Measurements from ENCODE around the gene ALK.
"Not testable (repeated sequence)": the region's sequence is repeated elsewhere in the genome, so short reads cannot be mapped to it uniquely, and the experiment has no call there.

ALK gene

DNA sequence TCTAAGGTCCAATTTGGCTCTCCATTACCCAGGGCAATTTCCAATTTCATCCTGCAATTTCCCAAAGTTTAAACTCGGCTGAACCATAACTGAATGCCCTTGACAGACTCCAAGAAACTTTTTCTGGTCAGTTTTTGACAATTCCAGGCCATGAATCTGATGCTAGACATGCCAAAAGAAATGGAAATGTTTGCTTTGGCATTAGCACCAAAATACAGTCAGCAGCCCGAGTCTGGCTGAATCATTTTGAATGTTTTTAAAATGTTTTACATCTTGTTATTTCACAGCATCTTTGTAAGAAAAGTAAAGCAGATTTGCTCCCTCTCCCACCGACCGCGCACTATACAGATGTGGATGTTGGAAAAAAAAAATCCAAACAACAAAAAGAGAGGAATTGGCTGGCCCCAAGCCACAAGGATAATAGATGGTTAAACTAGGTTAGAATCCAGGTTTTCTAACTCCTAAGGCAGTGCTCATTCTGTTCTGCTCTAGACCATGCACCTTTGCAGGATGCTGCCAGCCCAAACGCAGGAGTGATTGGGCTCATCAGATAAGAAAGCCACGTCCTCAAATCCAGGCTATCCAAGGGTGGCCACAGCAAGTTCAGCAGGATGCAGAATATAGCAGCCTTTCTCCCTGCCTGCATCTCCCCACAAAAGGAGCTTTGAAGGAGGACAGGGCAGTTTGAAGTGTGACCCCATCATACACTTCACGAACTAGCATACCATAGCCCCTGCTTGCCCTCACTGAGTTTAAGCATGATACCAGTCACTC lies 167.5 kb downstream of the ALK start:
- DNase-seq (ENCODE audit: low spot score) = no peak

DNA sequence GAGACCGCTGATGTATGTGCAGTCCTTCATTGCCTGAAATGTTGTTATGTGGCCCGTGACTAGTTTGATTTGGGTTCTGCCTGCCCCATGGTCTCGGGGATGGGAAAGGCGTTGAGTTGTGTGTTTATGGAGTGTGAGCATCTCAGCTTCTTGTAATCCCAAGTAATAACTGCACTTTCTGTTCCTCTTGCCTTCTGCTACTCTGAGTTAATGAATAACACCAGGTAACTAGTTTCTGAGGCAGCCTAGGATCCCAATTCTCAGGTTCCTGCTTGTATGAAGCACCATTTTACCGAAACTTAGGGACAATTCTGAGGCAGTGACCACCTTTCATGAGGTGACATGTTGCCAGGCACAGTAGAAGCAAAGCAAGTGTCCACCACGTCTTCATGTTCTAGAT lies 170.0 kb downstream of the ALK start:
- no peak for DNase-seq (ENCODE audit: low spot score)

DNA sequence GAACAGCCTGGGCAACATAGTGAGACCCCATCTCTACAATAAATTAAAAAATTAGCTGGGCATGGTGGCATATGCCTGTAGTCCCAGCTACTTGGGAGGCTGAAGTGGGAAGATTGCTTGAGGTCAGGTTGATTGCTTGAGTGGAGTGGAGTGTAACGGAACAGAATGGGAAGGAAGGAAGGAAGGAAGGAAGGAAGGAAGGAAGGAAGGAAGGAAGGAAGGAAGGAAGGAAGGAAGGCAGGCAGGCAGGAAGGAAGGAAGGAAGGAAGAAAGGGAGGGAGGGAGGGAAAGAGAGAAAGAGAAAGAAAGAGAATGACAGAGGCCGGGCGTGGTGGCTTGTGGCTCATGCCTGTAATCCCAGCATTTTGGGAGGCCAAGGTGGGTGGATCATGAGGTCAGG lies 170.9 kb downstream of the ALK start:
- not testable (repeated sequence) for DNase-seq (ENCODE audit: low spot score)

DNA sequence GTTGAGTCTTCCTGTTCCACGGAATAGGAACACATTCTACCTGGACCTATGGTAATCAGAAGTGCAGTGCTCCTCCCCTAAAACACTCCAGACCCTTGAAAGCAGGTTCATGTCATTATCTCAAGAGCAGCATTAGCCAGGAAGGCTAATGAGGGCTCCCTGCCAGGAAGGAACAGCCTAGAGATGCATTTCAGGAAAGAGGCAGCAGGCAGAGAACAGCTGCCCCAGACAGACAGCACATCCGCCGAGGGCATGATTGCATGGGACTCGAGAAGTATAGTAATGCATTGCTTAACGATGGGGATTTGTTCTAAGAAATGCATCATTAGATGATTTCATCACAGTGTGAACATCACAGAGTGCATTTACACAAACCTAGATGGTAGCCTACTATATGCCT lies 171.5 kb downstream of the ALK start:
- no peak for DNase-seq (ENCODE audit: low spot score)

DNA sequence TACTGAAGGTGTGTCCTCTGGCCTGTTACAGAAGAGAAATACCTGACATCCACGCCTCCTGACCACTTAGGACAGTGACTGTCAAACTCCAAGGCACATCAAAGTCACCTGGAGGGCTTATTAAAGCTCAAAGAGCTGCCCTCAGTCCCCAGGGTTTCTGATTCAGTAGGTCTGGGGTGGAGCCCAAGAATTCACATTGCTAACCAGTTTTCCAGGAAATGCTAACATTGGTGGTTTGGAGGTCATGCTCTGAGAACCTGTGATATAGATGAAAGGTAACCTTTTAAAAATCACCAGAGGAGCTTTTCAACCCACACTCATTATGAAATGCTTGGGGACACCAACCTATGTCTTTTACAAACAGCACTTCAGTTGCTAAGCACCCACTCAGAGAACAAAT lies 172.3 kb downstream of the ALK start:
- DNase-seq (ENCODE audit: low spot score) = no peak

DNA sequence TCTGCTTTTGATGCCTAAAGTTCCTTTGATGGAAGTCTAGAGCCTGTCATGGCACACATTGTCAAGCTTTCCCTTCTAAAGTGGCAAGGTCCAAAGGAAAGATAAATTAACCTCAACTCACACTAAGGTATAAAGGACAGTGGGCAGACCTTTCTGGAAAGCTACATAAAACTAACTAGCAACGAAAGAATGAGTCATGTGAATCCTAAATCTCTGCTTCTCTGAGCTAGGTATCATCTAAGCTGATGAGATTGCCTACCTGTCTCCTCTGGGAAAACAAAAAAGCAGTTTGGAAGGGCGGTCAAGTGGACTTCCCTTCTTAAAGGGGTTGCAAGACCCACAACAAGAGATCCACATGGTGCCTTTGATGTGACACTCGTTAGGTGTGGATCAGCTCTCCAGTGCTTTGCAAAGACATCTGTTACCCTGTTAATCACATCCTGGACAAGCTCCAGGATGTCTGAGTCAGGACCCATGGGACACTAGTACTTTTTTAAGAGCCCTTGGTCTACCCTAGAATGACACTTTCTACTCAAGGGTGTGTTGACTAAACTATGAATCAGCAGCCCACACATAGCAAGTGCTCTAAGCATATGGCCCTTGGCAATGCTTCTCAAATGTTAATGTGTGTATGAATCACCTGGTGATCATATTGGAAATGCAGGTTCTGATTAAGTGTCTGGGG lies 173.5 kb downstream of the ALK start:
- DNase-seq (ENCODE audit: low spot score) = no peak

DNA sequence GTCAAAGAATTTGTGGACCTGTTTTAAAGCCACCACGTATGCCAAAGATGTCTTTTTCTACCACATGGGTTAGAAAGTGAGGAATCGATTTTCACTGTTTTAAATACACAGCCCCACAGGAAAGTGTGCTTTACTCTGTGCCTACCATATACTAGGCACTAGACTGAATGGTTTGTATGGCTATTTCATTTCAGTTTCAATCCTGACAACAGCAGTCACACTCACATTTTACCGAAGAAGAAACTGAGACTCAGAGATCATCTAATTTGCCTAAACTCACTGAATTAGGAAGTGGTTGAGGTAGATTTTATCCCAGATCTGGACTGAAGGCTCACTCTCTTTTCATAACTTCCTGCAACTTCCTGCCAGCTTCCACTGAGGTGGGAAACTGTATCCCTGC lies 176.4 kb downstream of the ALK start:
- DNase-seq (ENCODE audit: low spot score) = no peak

DNA sequence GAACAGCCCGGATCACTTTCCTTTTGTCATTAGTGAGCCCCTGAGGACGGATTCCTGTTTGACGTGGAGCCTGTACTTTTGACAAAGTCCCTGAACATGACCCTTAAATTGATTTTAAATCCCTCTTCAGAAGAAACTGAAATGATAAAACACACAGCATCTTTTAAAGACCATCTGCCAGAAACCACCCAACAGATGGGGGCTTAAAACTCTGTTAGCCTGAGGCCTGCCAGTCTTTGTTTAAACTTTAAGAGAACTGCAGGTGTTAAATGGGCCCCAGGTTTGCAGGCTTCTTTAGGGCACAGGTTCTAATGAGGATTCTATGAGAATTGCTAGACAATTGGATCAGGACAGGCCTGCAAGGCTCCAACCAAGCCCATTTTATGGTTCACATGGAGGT lies 177.9 kb downstream of the ALK start:
- no peak for DNase-seq (ENCODE audit: low spot score)

DNA sequence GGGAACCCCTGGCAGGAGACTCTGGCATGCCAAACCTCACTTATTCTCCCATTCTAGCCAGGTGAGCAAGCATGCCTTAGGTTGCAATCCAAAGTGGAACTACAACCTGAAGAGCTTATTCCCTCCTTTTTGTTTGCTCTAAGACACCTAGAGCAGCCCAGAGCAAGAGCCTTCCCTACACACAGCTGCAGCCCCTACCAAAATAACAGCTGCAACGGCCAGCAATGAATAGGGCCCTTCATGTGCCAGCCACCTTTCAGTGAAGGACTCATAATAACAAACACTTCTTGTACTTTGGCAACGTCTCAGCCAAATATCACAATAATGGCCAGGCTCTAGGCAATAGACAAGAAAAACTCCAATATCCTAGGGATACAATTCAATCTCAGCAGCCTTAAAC lies 178.7 kb downstream of the ALK start:
- DNase-seq (ENCODE audit: low spot score) = peak; percentile 26

DNA sequence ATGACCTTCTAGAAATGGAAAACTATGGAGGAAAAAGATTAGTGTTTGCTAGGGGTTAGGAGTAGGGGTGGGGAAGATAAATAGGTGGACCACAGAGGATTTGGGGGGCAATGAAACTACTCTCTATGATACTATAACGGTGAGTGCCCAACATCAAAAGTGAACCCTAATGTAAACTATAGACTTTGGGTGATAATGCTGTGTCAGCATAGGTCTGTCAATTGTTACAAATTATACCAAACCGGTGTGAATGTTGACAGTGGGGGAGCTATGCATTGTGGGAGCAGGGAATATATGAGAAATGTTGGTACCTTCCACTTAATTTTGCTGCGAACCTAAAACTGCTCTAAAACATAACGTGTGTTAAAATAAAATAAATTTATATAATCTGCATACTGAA lies 180.3 kb downstream of the ALK start:
- no peak for DNase-seq (ENCODE audit: low spot score)

DNA sequence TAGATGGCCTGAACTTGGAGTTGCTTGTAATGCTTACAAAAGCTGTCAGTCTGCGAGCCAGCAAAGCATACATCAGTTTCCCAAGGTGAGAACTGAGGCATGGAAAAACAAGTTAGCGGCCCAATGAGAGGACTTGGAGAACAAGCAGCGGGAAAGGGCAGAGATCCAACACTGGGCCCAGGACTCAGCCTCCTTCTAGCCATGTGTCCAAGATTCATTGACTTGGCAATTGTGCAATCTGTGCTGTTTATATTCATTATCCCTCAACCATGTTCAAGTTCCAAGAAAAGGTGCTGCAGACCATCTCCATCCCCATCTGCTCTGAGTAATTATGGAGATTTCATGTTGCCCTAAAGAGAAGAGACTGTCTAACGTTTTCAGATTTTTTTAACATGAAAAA lies 187.4 kb downstream of the ALK start:
- no peak for DNase-seq (ENCODE audit: low spot score)

DNA sequence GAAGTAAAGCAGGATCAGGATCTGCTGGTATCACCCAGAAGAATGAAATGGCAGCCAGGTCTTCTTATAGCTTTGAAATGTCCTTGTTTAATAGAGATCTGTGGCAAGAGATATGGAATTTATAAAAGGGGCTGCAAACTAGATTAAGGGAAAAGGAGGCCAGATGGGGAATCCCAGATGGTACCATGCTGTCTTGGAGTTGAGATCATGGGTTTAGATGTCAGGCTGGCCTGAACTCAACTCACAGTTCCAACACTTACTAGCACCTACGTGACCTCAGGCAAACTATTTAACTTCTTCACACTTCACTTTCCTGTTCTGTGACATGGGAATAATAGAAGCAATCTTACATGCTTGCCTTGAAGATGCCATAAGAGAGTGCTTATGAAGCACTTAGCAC lies 188.2 kb downstream of the ALK start:
- no peak for DNase-seq (ENCODE audit: low spot score)

DNA sequence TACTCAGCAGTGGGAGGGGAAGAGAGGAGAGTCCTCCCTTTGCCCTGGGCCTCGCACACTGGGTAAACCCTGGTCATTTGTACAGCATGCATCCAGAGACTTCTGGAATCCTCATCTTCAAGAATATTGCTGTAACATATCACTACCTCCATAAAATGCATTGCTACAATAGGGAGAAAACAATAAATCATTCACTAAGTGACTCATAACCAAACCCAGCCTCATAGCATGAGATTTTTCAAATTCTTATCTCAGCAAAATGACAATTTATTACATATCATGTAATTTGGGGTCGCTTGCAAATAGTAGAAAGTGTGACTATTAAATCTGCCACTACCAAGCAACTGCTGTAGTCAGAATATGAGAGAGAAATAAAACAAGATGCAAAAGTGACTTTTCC lies 189.4 kb downstream of the ALK start:
- no peak for DNase-seq (ENCODE audit: low spot score)

DNA sequence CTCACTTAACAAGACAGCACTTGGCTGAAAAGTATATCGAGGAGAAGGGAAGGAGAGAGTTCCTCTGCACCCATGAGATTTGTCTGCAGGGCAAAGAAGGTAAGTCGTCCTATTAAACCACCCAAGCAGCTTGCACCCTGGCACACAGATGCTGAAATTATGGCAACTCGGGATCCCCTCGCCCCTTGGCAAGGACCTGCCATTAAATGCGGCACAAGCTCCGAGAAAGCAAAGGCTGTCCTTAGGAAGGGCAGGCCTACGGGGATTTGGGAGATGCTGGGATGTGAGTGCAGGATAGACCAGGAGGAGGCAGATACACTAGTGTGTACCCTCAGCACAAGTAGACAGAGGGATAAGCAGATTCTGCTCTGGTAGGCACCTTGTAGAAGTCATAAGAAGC lies 191.5 kb downstream of the ALK start:
- DNase-seq (ENCODE audit: low spot score) = no peak

DNA sequence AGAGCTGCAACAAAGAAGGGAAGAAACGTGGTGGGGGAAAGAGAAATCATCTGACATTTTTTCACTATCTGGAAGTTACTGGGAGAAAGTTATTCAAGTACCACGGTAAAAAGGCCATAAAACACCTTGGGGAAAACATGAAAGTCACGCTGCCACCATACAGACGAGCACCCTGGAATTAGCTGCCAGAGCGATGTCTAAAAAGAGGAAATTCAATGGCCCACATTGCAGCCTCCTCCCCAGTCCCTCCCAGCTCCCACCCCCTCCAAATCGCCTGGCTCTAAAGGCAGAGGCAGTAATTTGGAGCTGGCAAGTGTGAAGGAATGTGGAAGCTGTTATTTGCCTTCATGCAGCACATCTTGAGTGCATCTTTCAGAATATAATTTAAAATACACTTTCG lies 192.0 kb downstream of the ALK start:
- DNase-seq (ENCODE audit: low spot score) = no peak

DNA sequence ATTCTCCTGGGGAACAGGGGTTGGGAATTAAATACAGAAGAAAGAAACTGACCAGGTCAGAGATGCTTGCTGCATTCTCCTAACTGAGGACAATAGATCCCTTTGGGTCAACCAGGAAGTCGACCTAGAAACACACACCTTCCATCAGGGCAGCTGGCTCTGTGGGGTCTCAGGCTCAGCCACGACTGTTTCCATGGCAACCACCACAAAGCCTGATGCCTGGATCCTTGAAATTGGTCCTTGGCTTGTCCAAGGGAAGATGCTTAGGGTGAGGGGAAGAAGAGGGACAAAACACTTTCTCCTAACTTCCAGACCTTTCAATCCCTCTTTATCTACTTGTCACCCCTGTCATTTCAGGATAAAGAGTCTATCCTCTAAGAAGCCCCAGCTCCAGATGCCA lies 194.4 kb downstream of the ALK start:
- no peak for DNase-seq (ENCODE audit: low spot score)

DNA sequence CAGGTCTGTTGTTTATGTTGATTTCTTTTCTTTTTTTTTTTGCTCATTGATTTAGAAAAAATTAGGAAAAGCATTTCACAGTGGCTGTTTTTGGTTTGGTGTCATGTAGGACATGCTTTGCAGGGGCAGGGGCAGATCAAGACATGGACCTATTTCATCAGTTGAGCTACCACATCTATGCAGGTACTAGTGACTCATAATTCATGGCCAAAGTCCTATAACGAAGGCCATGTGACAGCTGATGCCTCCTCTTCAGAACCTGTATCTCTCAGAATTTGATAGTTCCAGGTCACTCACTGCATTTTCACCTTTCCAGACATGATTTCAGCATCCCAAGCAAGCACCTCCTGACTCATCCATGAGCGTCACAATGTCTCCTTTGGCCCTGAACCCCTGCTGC lies 195.8 kb downstream of the ALK start:
- no peak for DNase-seq (ENCODE audit: low spot score)

DNA sequence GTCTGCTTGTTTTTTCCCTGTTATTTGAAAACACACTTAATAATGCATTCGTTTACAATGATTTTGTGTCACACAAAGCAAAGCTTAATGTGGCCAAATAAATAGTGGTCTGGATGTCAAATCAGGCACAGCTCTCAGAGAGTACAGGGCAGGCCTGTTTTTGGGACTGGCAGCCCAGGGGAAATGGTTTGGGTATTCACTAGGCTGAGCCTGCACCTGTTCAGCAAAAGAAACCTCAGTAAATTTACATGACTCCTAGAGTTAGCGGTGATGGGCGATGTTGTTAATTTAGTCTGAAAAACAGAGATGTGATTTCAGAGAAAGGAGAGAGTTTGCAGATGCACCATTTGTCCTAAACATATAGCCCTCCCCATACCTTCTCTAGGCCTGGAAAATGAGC lies 197.1 kb downstream of the ALK start:
- DNase-seq (ENCODE audit: low spot score) = no peak

DNA sequence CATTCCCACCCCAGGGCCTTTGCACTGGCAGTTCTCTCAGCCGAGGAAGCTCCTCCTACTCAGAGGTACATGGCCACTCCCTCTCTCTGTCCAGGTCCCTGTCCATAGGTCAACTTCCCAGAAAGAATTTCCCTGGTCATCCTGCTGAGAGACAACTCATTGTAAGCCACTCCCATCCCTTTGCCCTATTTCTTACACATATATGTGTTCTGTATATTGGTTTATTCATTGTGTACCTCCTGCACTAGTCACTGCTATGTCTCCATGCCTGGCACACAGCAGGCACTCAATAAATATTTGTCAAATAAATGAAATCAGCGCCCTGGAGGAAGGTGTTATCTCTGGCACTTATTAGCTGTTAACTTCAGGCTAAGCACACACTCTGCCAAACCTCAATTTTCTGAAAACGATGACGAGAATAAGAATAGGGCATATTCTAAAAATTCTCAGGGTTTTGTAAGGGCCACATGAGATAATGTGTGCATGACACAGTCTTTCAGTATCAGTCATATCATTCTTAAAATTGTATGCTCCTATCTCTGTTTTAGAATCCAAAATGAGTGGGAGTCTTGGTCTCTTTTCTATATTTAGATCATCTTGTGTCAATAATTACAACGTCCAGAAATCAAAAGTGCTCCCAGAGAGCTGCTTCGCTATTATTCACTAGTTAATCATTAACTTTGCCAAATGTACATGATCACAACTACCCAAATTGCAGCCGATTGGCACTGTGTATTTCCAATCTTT lies 198.0 kb downstream of the ALK start:
- no peak for DNase-seq (ENCODE audit: low spot score)

DNA sequence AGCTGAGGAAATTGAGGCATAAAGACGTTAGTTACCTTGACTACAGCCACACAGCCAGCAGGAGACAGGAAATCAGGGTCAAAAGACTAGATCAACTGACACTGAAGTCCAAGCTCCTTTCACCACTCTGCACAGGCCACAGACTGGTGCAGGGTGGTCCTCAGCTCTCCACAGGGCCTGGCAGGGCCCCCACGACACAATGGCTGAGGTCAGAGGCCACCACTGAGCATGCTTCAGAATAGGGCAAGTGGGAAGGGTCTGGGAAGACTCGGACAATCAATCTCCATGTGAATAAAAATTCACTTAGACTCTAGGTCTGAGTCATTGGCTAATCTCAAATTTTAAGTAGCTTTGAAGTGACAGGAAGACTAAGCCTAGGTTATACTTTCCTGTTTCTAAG lies 201.7 kb downstream of the ALK start:
- no peak for DNase-seq (ENCODE audit: low spot score)

DNA sequence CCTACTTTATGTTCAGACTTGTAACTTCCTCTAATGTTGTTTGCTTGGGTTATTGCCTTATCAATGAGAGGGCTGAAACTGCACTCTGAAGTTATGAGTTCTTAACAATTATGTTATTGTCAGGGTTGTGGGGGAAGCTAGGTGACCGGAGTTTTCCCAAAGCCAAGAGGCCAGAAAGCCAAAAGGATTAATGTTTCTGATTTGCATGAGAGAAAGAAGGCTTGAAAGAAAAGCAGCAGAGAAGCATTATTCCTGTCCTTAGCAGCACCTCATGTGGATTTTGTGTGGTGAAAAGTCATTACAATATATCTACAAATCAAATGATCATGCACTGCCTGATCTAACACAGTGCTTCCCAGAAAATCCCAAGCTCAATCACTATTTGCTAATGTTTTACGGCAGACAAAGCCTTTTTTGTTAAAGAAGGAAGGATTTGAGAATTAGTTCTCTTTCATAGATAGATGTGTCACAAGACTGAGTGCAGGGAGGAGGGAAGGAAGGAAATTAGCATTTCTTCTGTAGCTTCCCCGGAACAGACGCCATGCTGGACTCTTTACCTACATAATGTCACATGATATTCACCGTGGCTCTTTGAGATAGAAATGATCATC lies 203.2 kb downstream of the ALK start:
- peak; percentile 49 for DNase-seq (ENCODE audit: low spot score)

DNA sequence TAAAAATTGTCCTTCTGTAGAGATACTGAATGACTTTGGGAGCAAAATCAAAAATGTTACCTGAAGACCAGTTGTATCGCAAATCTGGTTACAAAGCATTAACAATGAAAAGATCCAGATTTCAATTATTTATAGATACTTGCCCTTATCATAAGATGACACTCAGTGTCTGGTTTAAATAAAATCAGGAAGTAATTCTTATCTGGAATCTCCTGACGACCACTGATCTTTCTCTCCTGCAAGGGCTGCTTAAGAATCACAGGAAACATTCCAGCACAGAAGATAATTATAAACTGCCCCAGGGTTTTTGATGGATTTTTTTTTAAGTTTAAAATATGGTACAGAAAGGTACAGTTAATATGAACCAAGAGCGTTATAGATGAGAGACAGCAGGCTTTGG lies 205.7 kb downstream of the ALK start:
- no peak for DNase-seq (ENCODE audit: low spot score)

DNA sequence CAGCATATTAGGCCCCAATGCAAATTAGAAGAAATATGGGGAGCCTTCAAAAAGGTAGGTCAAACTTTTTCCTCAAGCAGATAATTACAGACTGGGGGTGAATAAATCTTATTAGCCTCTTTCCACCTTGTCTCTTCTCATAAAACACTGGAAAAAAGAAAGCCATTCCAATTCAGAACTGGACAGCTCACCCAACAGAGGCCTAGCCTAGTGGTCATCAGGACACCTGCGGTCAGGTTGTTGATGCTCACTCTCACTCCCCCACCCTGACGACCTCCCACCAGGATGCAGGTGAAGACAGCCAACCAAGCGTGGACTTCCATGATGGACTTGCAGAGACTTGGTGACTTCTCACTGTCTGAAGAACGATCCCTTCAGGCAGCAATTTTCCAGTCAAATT lies 207.1 kb downstream of the ALK start:
- no peak for DNase-seq (ENCODE audit: low spot score)
